ENCODE measurements around the gene POTEF. TPM values are rescaled to one million over a fixed set of nuclear protein-coding genes. Genes with fewer than 3 reads are reported as not detected.
"Not testable (repeated sequence)": the region's sequence is repeated elsewhere in the genome, so short reads cannot be mapped to it uniquely, and the experiment has no call there.

POTEF gene
- polyA plus RNA-seq, 1 donor (not counting 4 experiments of a cell fraction or from before 2014, with no cell fraction given), result not detected

GRCh38 chr2:130156624-130157004 is 27.6 kb upstream of the POTEF start:
- no peaks in the 10 kb centered on the region for H3K4me1 ChIP-seq (ENCODE audit: control insufficient read depth, extremely low read depth, insufficient read depth, low read length)
- no peaks in the 10 kb centered on the region for H3K9me3 ChIP-seq (ENCODE audit: control insufficient read depth, low read depth, low read length)
- FAIRE-seq (no peak), DNase-seq (ENCODE audit: low read depth, low spot score) (no peak)
- no peaks in the 10 kb centered on the region for H3K79me2 ChIP-seq (ENCODE audit: control insufficient read depth, insufficient read depth, low read length)
- H2AFZ ChIP-seq (ENCODE audit: control insufficient read depth, low read length), result no peak overlapping the region
- H3K4me2 ChIP-seq (ENCODE audit: control insufficient read depth, extremely low read depth, insufficient read depth, low read depth, low read length), result no peak overlapping the region
- H3K27me3 ChIP-seq (ENCODE audit: control insufficient read depth, extremely low read depth, insufficient read depth, low read length), result no peaks in the 10 kb centered on the region
- TF ChIP-seq CTCF (optimal IDR thresholded peaks at IDR 0.05 in 1 of 3, IDR thresholded peaks at IDR 0.05 in 1 of 3, conservative IDR thresholded peaks at IDR 0.05 in 1 of 3; ENCODE audit: extremely low read depth in 1 of 3, insufficient read depth in 2 of 3, low read length in 3 of 3) (no peak), EZH2 (IDR thresholded peaks at IDR 0.05; ENCODE audit: low read length) (no peak)
- no peak overlapping the region for H3K9ac ChIP-seq (ENCODE audit: control insufficient read depth, extremely low read depth, insufficient read depth, low read length)
- H3K9me1 ChIP-seq (ENCODE audit: control insufficient read depth, extremely low read depth, insufficient read depth, low read length), result no peaks in the 10 kb centered on the region
- no peak overlapping the region for H3K27ac ChIP-seq (ENCODE audit: control insufficient read depth, insufficient read depth, low read length)
- no peaks in the 10 kb centered on the region for H4K20me1 ChIP-seq (ENCODE audit: control insufficient read depth, extremely low read depth, insufficient read depth, low read length)
- H3K36me3 ChIP-seq (ENCODE audit: control insufficient read depth in 2 of 2, extremely low read depth in 1 of 2, insufficient read depth in 2 of 2, low read length in 2 of 2), result peaks cover 0 to 9% of the 10 kb centered on the region in 2 experiments
- dilution Hi-C loops (cut with MboI; ENCODE audit: extremely low pct_ligation_motif_present, low sequenced_read_pairs), result no loop called here
- H3K4me3 ChIP-seq (ENCODE audit: control insufficient read depth in 2 of 3, extremely low read depth in 1 of 3, insufficient read depth in 2 of 3, low read depth in 1 of 3, low read length in 3 of 3), result no peak overlapping the region

- H3K9ac ChIP-seq (ENCODE audit: control insufficient read depth, extremely low read depth, insufficient read depth, low read length); H3K27me3 ChIP-seq (ENCODE audit: control insufficient read depth, extremely low read depth, insufficient read depth, low read length); H3K79me2 ChIP-seq (ENCODE audit: control insufficient read depth, insufficient read depth, low read length); H3K4me3 ChIP-seq (ENCODE audit: control insufficient read depth in 2 of 3, extremely low read depth in 1 of 3, insufficient read depth in 2 of 3, low read depth in 1 of 3, low read length in 3 of 3); H2AFZ ChIP-seq (ENCODE audit: control insufficient read depth, low read length); DNase-seq (ENCODE audit: low read depth, low spot score); H3K9me1 ChIP-seq (ENCODE audit: control insufficient read depth, extremely low read depth, insufficient read depth, low read length); H3K4me2 ChIP-seq (ENCODE audit: control insufficient read depth, extremely low read depth, insufficient read depth, low read depth, low read length); H3K9me3 ChIP-seq (ENCODE audit: control insufficient read depth, low read depth, low read length); H3K4me1 ChIP-seq (ENCODE audit: control insufficient read depth, extremely low read depth, insufficient read depth, low read length); dilution Hi-C loops (cut with MboI; ENCODE audit: extremely low pct_ligation_motif_present, low sequenced_read_pairs); H3K27ac ChIP-seq (ENCODE audit: control insufficient read depth, insufficient read depth, low read length); H4K20me1 ChIP-seq (ENCODE audit: control insufficient read depth, extremely low read depth, insufficient read depth, low read length); H3K36me3 ChIP-seq (ENCODE audit: control insufficient read depth in 2 of 2, extremely low read depth in 1 of 2, insufficient read depth in 2 of 2, low read length in 2 of 2): not testable (repeated sequence)
- TF ChIP-seq CTCF (optimal IDR thresholded peaks at IDR 0.05 in 1 of 3, IDR thresholded peaks at IDR 0.05 in 1 of 3, conservative IDR thresholded peaks at IDR 0.05 in 1 of 3; ENCODE audit: extremely low read depth in 1 of 3, insufficient read depth in 2 of 3, low read length in 3 of 3), result peak; percentile 40 to 71 (median 58)
- FAIRE-seq, result peak; percentile 44
Observed at GRCh38 chr2:130155956-130156623, 27.1 kb upstream of the POTEF start.

Measured in keratinocyte (primary cell).